Gastrocnemius medialis (tissue), 4 donors: Measurements from ENCODE around the gene ANTKMT. TPM values are rescaled to one million over a fixed set of nuclear protein-coding genes. Genes with fewer than 3 reads are reported as not detected.

Experiments used
- ATAC-seq, 2 donors: fragments of 150-250 bp; one replicate each; pipeline ENCODE4 v1.9.1; 2016
- DNase-seq, 2 donors: peaks; one replicate each; pipeline ENCODE4 v3.0.0-alpha.2; 2019
- H3K27ac ChIP-seq, 4 donors: fragments of 200-600 bp; sonication (generic); 1 replicate in 1 of 4; 2 replicates in 3 of 4; pipeline ENCODE4 v1.5.1; 2016 to 2018; ENCODE audit warnings: mild to moderate bottlenecking in 2 of 4, moderate library complexity in 1 of 4
- H3K27me3 ChIP-seq, 3 donors: fragments of 200-600 bp; sonication (generic) in 2 of 3; 1 replicate in 1 of 3; 2 replicates in 2 of 3; pipeline versions ENCODE4 v1.5.1 to v1.6.0; 2016 to 2019; ENCODE audit warnings: mild to moderate bottlenecking in 1 of 3, moderate library complexity in 1 of 3
- H3K36me3 ChIP-seq, 2 donors: fragments of 200-600 bp; sonication (generic) in 1 of 2; one replicate each; pipeline ENCODE4 v1.5.1; 2017 to 2018
- H3K4me1 ChIP-seq, 2 donors: fragments of 200-600 bp; sonication (generic) in 1 of 2; one replicate each; pipeline ENCODE4 v1.5.1; 2016 to 2017; ENCODE audit warnings: mild to moderate bottlenecking in 2 of 2
- H3K4me3 ChIP-seq, 4 donors: fragments of 200-600 bp; sonication (generic) in 3 of 4; 1 replicate in 1 of 4; 2 replicates in 3 of 4; pipeline ENCODE4 v1.5.1; 2016 to 2019; ENCODE audit warnings: mild to moderate bottlenecking in 2 of 4
- H3K9me3 ChIP-seq, 3 donors: fragments of 200-600 bp; sonication (generic) in 2 of 3; 1 replicate in 1 of 3; 2 replicates in 2 of 3; pipeline ENCODE4 v1.5.1; 2016 to 2019
- CTCF ChIP-seq, 5 experiments: fragments of 450-650 bp in 3 of 5; fragments of 200-600 bp in 2 of 5; sonication (generic) in 2 of 5; IDR thresholded peaks in 4 of 5; conservative IDR thresholded peaks in 1 of 5; 1 replicate in 4 of 5; 2 replicates in 1 of 5; pipeline ENCODE4 v1.5.1; 2016 to 2019; ENCODE audit warnings: antibody characterized with exemption in 5 of 5, mild to moderate bottlenecking in 3 of 5, moderate library complexity in 3 of 5
- POLR2A ChIP-seq, 2 donors: fragments of 450-650 bp; IDR thresholded peaks; one replicate each; pipeline ENCODE4 v1.6.1; 2017; ENCODE audit warnings: antibody characterized with exemption in 2 of 2, mild to moderate bottlenecking in 2 of 2, moderate library complexity in 2 of 2
- in situ Hi-C, 4 donors: fragments of 200-750 bp; cut with MboI; loops; one replicate each; pipeline versions ENCODE4 v1.15.0 to v1.8.0; 2017; ENCODE audit warnings: low sequenced_read_pairs in 4 of 4
- intact Hi-C: fragments of 100-400 bp; cut with DNase I; formaldehyde crosslinking; loops from one replicate; pipeline ENCODE4 v1.15.1; 2023; ENCODE audit warnings: low total_unique reads
- total RNA-seq, 4 donors: library from RNA; depleted of rRNA; stranded (reverse); fragments of >200 nt; gene quantifications; one replicate each; pipeline versions ENCODE4 v1.1.0 to v1.2.3, GENCODE V29; 2016

Gene ANTKMT
- total RNA-seq, 4 donors from 2014 or later: 20.9 to 84.0 (median 38.7) TPM

GRCh38 chr16:766008-766819 is 45.3 kb downstream of the ANTKMT start:
- Histone ChIP-seq H3K27ac (no peak overlapping the region), H3K4me3 (no peak overlapping the region), H3K27me3 (peaks cover 6 to 27% (median 9%) of the 10 kb centered on the region in 3 donors), H3K36me3 (no peaks in the 10 kb centered on the region), H3K9me3 (no peaks in the 10 kb centered on the region), H3K4me1 (no peaks in the 10 kb centered on the region)
- DNase-seq: no peak
- ATAC-seq: no peak
- in situ Hi-C loops (no loop called here), intact Hi-C loops (no loop called here)
- TF ChIP-seq POLR2A (IDR thresholded peaks at IDR 0.05) (no peak), CTCF (IDR thresholded peaks at IDR 0.05 in 4 of 5, conservative IDR thresholded peaks at IDR 0.05 in 1 of 5) (no peak)

- no peak for DNase-seq
- Histone ChIP-seq H3K4me1 (no peaks in the 10 kb centered on the region), H3K27ac (no peak overlapping the region), H3K27me3 (peaks cover 6 to 24% (median 9%) of the 10 kb centered on the region in 3 donors), H3K9me3 (no peaks in the 10 kb centered on the region), H3K36me3 (no peaks in the 10 kb centered on the region), H3K4me3 (no peak overlapping the region)
- no peak for TF ChIP-seq CTCF (IDR thresholded peaks at IDR 0.05 in 4 of 5, conservative IDR thresholded peaks at IDR 0.05 in 1 of 5)
- no peak for TF ChIP-seq POLR2A (IDR thresholded peaks at IDR 0.05)
- intact Hi-C loops: no loop called here
- in situ Hi-C loops: no loop called here
- no peak for ATAC-seq
Measured at GRCh38 chr16:766820-767640, 46.1 kb downstream of the ANTKMT start.

- H3K9me3 ChIP-seq: no peaks in the 10 kb centered on the region
- peaks cover 6 to 20% (median 6%) of the 10 kb centered on the region in 3 donors for H3K27me3 ChIP-seq
- ATAC-seq (no peak), DNase-seq (no peak)
- in situ Hi-C loops (no loop called here), intact Hi-C loops (no loop called here)
- H3K36me3 ChIP-seq: no peaks in the 10 kb centered on the region
- no peak overlapping the region for H3K4me3 ChIP-seq
- TF ChIP-seq CTCF (IDR thresholded peaks at IDR 0.05 in 4 of 5, conservative IDR thresholded peaks at IDR 0.05 in 1 of 5) (no peak), POLR2A (IDR thresholded peaks at IDR 0.05) (no peak)
- H3K4me1 ChIP-seq: no peaks in the 10 kb centered on the region
- no peak overlapping the region for H3K27ac ChIP-seq
Measured at GRCh38 chr16:767743-768235, 46.8 kb downstream of the ANTKMT start.

- no peak overlapping the region for H3K27ac ChIP-seq
- in situ Hi-C loops (no loop called here), intact Hi-C loops (no loop called here)
- no peaks in the 10 kb centered on the region for H3K4me1 ChIP-seq
- no peak for DNase-seq
- H3K4me3 ChIP-seq: no peak overlapping the region
- TF ChIP-seq CTCF (IDR thresholded peaks at IDR 0.05 in 4 of 5, conservative IDR thresholded peaks at IDR 0.05 in 1 of 5) (no peak), POLR2A (IDR thresholded peaks at IDR 0.05) (no peak)
- H3K27me3 ChIP-seq: peaks cover 6 to 20% (median 6%) of the 10 kb centered on the region in 3 donors
- ATAC-seq: no peak
- H3K36me3 ChIP-seq: no peaks in the 10 kb centered on the region
- H3K9me3 ChIP-seq: no peaks in the 10 kb centered on the region
Measured at GRCh38 chr16:768428-768827, 47.5 kb downstream of the ANTKMT start.
